Tibial nerve (tissue), 4 donors: ENCODE measurements around the gene WDR31. TPM values are rescaled to one million over a fixed set of nuclear protein-coding genes. Genes with fewer than 3 reads are reported as not detected.

ENCODE experiments used
- DNase-seq, 2 donors: peaks; one replicate each; pipeline ENCODE4 v3.0.0-alpha.2; 2019; ENCODE audit warnings: low spot score in 2 of 2
- H3K27ac ChIP-seq, 4 donors: fragments of 200-600 bp; sonication (generic) in 3 of 4; one replicate each; pipeline ENCODE4 v1.5.1; 2017 to 2019; ENCODE audit warnings: mild to moderate bottlenecking in 1 of 4
- H3K27me3 ChIP-seq, 2 donors: fragments of 200-600 bp; sonication (generic) in 1 of 2; one replicate each; pipeline versions ENCODE4 v1.5.1 to v1.6.0; 2017 to 2019
- H3K36me3 ChIP-seq, 3 donors: fragments of 200-600 bp; sonication (generic); one replicate each; pipeline ENCODE4 v1.5.1; 2018 to 2019
- H3K4me1 ChIP-seq, 4 donors: fragments of 200-600 bp; sonication (generic) in 3 of 4; one replicate each; pipeline ENCODE4 v1.5.1; 2017 to 2019
- H3K4me3 ChIP-seq, 4 donors: fragments of 200-600 bp; sonication (generic) in 3 of 4; one replicate each; pipeline ENCODE4 v1.5.1; 2017 to 2019; ENCODE audit warnings: mild to moderate bottlenecking in 1 of 4, moderate library complexity in 1 of 4
- H3K9me3 ChIP-seq, 4 donors: fragments of 200-600 bp; sonication (generic) in 3 of 4; one replicate each; pipeline ENCODE4 v1.5.1; 2017 to 2019
- CTCF ChIP-seq, 5 experiments: fragments of 200-600 bp in 3 of 5; fragments of 450-650 bp in 2 of 5; sonication (generic) in 3 of 5; IDR thresholded peaks; one replicate each; pipeline ENCODE4 v1.5.1; 2016 to 2019; ENCODE audit warnings: antibody characterized with exemption in 5 of 5, mild to moderate bottlenecking in 3 of 5, moderate library complexity in 2 of 5
- EP300 ChIP-seq, 2 donors: sonication (generic); formaldehyde crosslinking; IDR thresholded peaks; one replicate each; pipeline ENCODE4 v1.6.1; 2017; ENCODE audit warnings: antibody characterized with exemption in 2 of 2, mild to moderate bottlenecking in 1 of 2
- POLR2A ChIP-seq, 2 donors: fragments of 450-650 bp; IDR thresholded peaks; one replicate each; pipeline ENCODE4 v1.6.1; 2017; ENCODE audit warnings: antibody characterized with exemption in 2 of 2, mild to moderate bottlenecking in 2 of 2, moderate library complexity in 2 of 2
- WGBS, 2 donors: methylation state at CpG; one replicate each; pipeline ENCODE4 v1.1.5; 2018; 5-methylcytosine and 5-hydroxymethylcytosine counted together
- total RNA-seq, 4 donors: library from RNA; depleted of rRNA; stranded (reverse); fragments of >200 nt; gene quantifications; one replicate each; pipeline ENCODE4 v1.1.0, GENCODE V29; 2016

WDR31 gene
- total RNA-seq, 4 donors from 2014 or later = 0.60 to 2.8 (median 1.4) TPM

DNA sequence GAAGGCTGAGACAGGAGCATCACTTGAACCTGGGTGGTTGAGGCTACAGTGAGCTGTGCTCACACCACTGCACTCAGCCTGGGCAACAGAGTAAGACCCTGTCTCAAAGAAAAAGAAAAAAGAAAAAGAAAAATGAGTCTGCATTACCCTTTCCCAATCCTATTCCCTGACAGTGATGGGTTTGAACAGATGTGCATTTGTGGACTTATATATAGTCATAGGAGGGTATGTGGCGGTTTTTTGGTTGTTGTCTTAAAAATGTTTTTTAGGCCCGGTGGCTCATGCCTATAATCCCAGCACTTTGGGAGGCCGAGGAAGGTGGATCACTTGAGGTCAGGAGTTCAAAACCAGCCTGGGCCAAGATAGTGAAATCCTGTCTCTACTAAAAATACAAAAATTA, 23.3 kb upstream of the WDR31 start:
- H3K9me3 ChIP-seq = no peaks in the 10 kb centered on the region
- H3K36me3 ChIP-seq = no peaks in the 10 kb centered on the region
- DNase-seq = no peak
- no peak overlapping the region for H3K27ac ChIP-seq
- no peaks in the 10 kb centered on the region for H3K4me1 ChIP-seq
- WGBS, 2 donors = 86 to 97% methylated on average over 3 of the region's 3 CpGs
- TF ChIP-seq EP300 (IDR thresholded peaks at IDR 0.05) (no peak), CTCF (IDR thresholded peaks at IDR 0.05) (no peak), POLR2A (IDR thresholded peaks at IDR 0.05) (no peak)
- no peak overlapping the region for H3K4me3 ChIP-seq
- no peaks in the 10 kb centered on the region for H3K27me3 ChIP-seq

GRCh38 chr9:113361304-113362018, 21.4 kb upstream of the WDR31 start:
- Histone ChIP-seq H3K4me3 (no peak overlapping the region), H3K27me3 (no peaks in the 10 kb centered on the region), H3K4me1 (no peaks in the 10 kb centered on the region), H3K27ac (no peak overlapping the region), H3K36me3 (no peaks in the 10 kb centered on the region), H3K9me3 (no peaks in the 10 kb centered on the region)
- DNase-seq = no peak
- TF ChIP-seq POLR2A (IDR thresholded peaks at IDR 0.05) = no peak
- no peak for TF ChIP-seq CTCF (IDR thresholded peaks at IDR 0.05)
- TF ChIP-seq EP300 (IDR thresholded peaks at IDR 0.05) = no peak
- WGBS, 2 donors = 49 to 58% methylated on average over 7 of the region's 7 CpGs

DNA sequence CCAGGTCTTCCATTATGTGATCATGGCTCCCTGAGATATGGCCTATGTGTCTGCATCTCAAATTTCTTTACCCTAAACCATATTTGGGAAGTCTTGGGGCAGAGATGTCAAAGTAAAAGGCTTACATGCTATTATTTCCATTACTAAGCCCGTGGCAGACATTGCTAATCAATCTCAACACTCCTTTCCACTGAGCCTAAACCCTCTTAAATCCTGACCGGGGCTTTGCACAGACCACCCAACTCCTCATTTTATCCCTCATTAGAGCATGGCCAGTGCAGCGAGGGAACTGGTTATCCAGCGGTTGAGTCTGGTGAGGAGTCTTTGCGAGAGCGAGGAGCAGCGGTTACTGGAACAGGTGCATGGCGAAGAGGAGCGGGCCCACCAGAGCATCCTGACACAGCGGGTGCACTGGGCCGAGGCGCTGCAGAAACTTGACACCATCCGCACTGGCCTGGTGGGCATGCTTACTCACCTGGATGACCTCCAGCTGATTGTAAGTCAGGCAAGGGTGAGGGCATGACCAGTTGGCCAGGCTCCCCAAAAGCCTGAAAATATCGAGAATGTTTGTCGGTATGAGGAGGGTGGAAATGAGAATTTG, 20.3 kb upstream of the WDR31 start:
- TF ChIP-seq EP300 (IDR thresholded peaks at IDR 0.05) (no peak), POLR2A (IDR thresholded peaks at IDR 0.05) (no peak), CTCF (IDR thresholded peaks at IDR 0.05) (no peak)
- H3K36me3 ChIP-seq = no peaks in the 10 kb centered on the region
- 90% methylated on average over 12 to 15 of the region's 15 CpGs for WGBS, 2 donors
- no peaks in the 10 kb centered on the region for H3K27me3 ChIP-seq
- no peaks in the 10 kb centered on the region for H3K4me1 ChIP-seq
- H3K4me3 ChIP-seq = no peak overlapping the region
- no peak overlapping the region for H3K27ac ChIP-seq
- H3K9me3 ChIP-seq = no peaks in the 10 kb centered on the region
- no peak for DNase-seq

DNA sequence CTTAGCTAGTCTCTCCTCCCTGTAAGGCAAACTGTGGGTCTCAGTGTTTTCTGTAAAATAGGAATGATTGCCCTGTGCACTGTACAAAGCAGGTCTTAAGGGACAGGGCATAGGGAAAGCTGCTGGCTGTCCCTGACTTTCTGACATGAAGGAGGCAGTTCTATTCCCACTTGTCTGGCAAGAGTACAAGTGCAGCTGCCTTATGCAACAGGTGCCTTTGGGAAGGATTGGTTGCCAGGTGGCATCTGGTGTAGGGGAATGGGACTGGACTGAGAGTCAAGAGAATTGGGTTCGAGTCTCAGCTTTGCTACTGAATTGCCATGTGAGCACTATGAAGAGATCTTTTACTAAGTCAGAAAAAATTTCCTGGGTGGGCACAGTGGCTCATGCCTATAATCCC, 19.3 kb upstream of the WDR31 start:
- DNase-seq = no peak
- no peak for TF ChIP-seq POLR2A (IDR thresholded peaks at IDR 0.05)
- no peak for TF ChIP-seq EP300 (IDR thresholded peaks at IDR 0.05)
- TF ChIP-seq CTCF (IDR thresholded peaks at IDR 0.05) = no peak
- WGBS, 2 donors = 83 to 88% methylated on average over 1 of the region's 1 CpG

DNA sequence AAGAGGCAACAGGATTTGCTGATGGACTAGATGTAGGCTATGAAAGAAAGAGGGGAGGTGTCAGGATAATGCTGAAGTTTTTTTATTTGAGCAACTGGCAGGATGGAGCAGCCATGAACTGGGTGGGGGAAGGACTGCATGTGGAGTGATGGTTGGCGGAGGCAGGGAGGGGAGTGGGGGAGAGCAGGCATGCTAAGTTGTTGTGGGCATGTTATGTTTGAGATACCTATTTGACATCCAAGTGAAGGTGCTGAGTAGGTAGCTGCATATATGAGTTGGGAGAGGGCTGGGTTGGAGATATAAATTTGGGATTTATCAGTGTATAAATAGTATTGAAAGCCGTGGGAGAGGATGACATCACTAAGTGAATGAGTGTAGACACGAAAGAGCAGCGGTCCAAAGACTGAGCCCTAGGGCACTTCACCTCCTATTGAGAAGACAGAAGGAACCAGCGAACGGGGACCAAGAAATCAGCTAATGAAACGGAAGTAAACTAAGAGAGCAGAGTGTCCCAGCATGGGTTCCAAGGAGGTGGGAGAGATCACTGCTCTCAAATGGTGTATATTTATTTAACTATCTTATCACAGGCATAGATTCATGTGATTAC, 16.7 kb upstream of the WDR31 start:
- no peaks in the 10 kb centered on the region for H3K36me3 ChIP-seq
- whole genome bisulfite sequencing, 2 donors = 76 to 82% methylated on average over 7 of the region's 7 CpGs
- H3K4me3 ChIP-seq = no peak overlapping the region
- no peak for DNase-seq
- no peaks in the 10 kb centered on the region for H3K9me3 ChIP-seq
- TF ChIP-seq EP300 (IDR thresholded peaks at IDR 0.05) (no peak), POLR2A (IDR thresholded peaks at IDR 0.05) (no peak), CTCF (IDR thresholded peaks at IDR 0.05) (no peak)
- H3K4me1 ChIP-seq = no peaks in the 10 kb centered on the region
- peaks cover 0 to 11% of the 10 kb centered on the region in 2 donors for H3K27me3 ChIP-seq
- H3K27ac ChIP-seq = no peak overlapping the region

More for the DNA sequence above, 19.3 kb upstream of the WDR31 start:
- H3K4me3 ChIP-seq = no peak overlapping the region
- H3K9me3 ChIP-seq = no peaks in the 10 kb centered on the region
- H3K4me1 ChIP-seq = no peaks in the 10 kb centered on the region
- no peak overlapping the region for H3K27ac ChIP-seq
- no peaks in the 10 kb centered on the region for H3K36me3 ChIP-seq
- no peaks in the 10 kb centered on the region for H3K27me3 ChIP-seq
